ENCODE results near the gene KIF16B. TPM values are rescaled to one million over a fixed set of nuclear protein-coding genes. Genes with fewer than 3 reads are reported as not detected.

KIF16B gene
- total and polyA plus RNA-seq, 2 of the 8 experiments (the other 6 are each of a cell fraction or from before 2014, with no cell fraction given), result 3.0 to 9.2 TPM

DNA sequence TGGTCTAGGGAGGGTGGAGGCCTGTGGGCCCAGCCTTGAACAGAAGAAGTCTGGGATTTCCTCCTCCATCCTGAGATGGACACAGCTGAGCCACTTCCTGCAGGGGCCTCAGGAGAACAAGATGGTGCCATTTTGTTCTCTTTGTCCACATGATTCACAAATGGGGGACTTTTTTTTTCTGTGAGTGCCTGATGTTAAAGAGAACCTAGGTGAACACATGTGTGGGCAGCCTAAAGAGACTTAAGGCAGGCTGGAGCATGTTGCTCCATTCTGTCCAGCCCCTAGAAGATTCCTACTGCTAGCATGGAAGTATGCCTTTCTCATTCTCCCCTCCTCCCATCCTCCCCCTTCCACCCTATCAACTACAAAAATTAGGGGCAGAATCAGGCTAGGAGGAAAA lies 49.3 kb upstream of the KIF16B start:
- no peak for FAIRE-seq
- ChIA-PET CTCF (ENCODE audit: partially characterized antibody) (interaction anchor here (1.0 kb wide), 1 partner anchor 9 kb away, joined by 3 read pairs; no protein-coding TSS in a partner anchor), POLR2A (ENCODE audit: partially characterized antibody) (no interaction called here)
- Histone ChIP-seq H3K14ac (ENCODE audit: insufficient read length) (no peak overlapping the region), H2BK20ac (ENCODE audit: low read length) (no peak overlapping the region), H2BK5ac (ENCODE audit: low read depth, low read length) (no peak overlapping the region), H2BK12ac (ENCODE audit: low read depth, low read length) (no peak overlapping the region), H3K27me3 (replicated peaks in 1 of 4; ENCODE audit: control insufficient read depth in 3 of 4, extremely low read depth in 1 of 4, insufficient read depth in 3 of 4, low read length in 3 of 4) (no peaks in the 10 kb centered on the region), H3K36me3 (ENCODE audit: control insufficient read depth in 2 of 4, insufficient read depth in 4 of 4, low read length in 3 of 4) (no peaks in the 10 kb centered on the region), H3K4me3 (ENCODE audit: extremely low read depth in 1 of 4, insufficient read depth in 2 of 4, low read depth in 3 of 4, low read length in 4 of 4) (no peak overlapping the region), H4K8ac (ENCODE audit: extremely low read depth, insufficient read depth, low read length) (no peak overlapping the region), H2BK120ac (replicated peaks; ENCODE audit: low read depth, low read length) (no peak overlapping the region), H3K4me1 (replicated peaks in 1 of 4; ENCODE audit: control insufficient read depth in 3 of 4, insufficient read depth in 4 of 4, low read length in 3 of 4) (no peaks in the 10 kb centered on the region), H3K18ac (ENCODE audit: extremely low read depth, low read length) (no peak overlapping the region), H3K23me2 (ENCODE audit: low read depth, low read length) (no peaks in the 10 kb centered on the region), H3K79me1 (ENCODE audit: low read depth, low read length) (no peaks in the 10 kb centered on the region), H2BK15ac (ENCODE audit: low read length) (no peak overlapping the region), H4K5ac (ENCODE audit: insufficient read length, low read depth, low read length) (no peak overlapping the region), H3K9me3 (ENCODE audit: insufficient read depth in 2 of 2, low read depth in 1 of 2, low read length in 1 of 2) (0 out of 4 replicates have a peak, but pooled peaks cover 3 to 4% of the 10 kb centered on the region in 2 experiments), H2AK5ac (ENCODE audit: low read depth, low read length) (no peak overlapping the region), H3K23ac (ENCODE audit: insufficient read length) (no peak overlapping the region), H3K4me2 (ENCODE audit: insufficient read depth in 1 of 2, low read depth in 2 of 2, low read length in 2 of 2) (no peak overlapping the region), H3K79me2 (ENCODE audit: control insufficient read depth in 1 of 2, insufficient read depth in 2 of 2, low read length in 2 of 2) (no peaks in the 10 kb centered on the region), H3K4ac (replicated peaks; ENCODE audit: insufficient read length, low read depth, low read length) (no peak overlapping the region), H3K27ac (ENCODE audit: low read depth, low read length) (no peak overlapping the region), H4K20me1 (replicated peaks in 1 of 2; ENCODE audit: control insufficient read depth in 1 of 2, insufficient read depth in 2 of 2, low read length in 2 of 2) (no peaks in the 10 kb centered on the region), H3K56ac (replicated peaks; ENCODE audit: insufficient read length, low read depth, low read length) (no peak overlapping the region), H4K91ac (replicated peaks; ENCODE audit: insufficient read length, low read length) (no peak overlapping the region), H3K9ac (replicated peaks in 1 of 4; ENCODE audit: extremely low read depth in 1 of 4, low read depth in 3 of 4, low read length in 3 of 4) (no peak overlapping the region), H2AFZ (ENCODE audit: low read length) (no peak overlapping the region)
- no peak for TF ChIP-seq TCF12 (IDR thresholded peaks at IDR 0.05; ENCODE audit: low read depth, low read length)
- no peak for TF ChIP-seq TBP (IDR thresholded peaks at IDR 0.05; ENCODE audit: low read depth, low read length)
- no peak for TF ChIP-seq RBBP5 (IDR thresholded peaks at IDR 0.05; ENCODE audit: borderline replicate concordance, low read depth, low read length)
- no peak for TF ChIP-seq KDM1A (IDR thresholded peaks at IDR 0.05; ENCODE audit: borderline replicate concordance, low read length)
- no peak for TF ChIP-seq CREB1 (IDR thresholded peaks at IDR 0.05)
- TF ChIP-seq RAD21 (IDR thresholded peaks at IDR 0.05 in 1 of 2, conservative IDR thresholded peaks at IDR 0.05 in 1 of 2; ENCODE audit: low read depth in 2 of 2, low read length in 2 of 2), result no peak
- TF ChIP-seq CTBP2 (IDR thresholded peaks at IDR 0.05; ENCODE audit: borderline replicate concordance, insufficient read depth, insufficient read length, low read length), result no peak
- no peak for TF ChIP-seq TAF1 (IDR thresholded peaks at IDR 0.05; ENCODE audit: low read depth, low read length)
- TF ChIP-seq TEAD4 (IDR thresholded peaks at IDR 0.05; ENCODE audit: low read depth, low read length), result no peak
- TF ChIP-seq FOSL1 (IDR thresholded peaks at IDR 0.05; ENCODE audit: insufficient read depth, low read depth, low read length), result no peak
- TF ChIP-seq, protein P1, sequence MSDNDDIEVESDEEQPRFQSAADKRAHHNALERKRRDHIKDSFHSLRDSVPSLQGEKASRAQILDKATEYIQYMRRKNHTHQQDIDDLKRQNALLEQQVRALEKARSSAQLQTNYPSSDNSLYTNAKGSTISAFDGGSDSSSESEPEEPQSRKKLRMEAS (IDR thresholded peaks at IDR 0.05), result no peak
- no peak for TF ChIP-seq ZNF274 (IDR thresholded peaks at IDR 0.05; ENCODE audit: borderline replicate concordance, extremely low read depth, low read length)
- no peak for TF ChIP-seq BACH1 (IDR thresholded peaks at IDR 0.05; ENCODE audit: low read length)
- TF ChIP-seq RXRA (IDR thresholded peaks at IDR 0.05; ENCODE audit: insufficient read depth, low read depth, low read length), result no peak
- no peak for DNase-seq (ENCODE audit: low read depth in 1 of 2, low spot score in 2 of 2)

All from H1 (cell line).